Mononuclear cell (primary cell): Measurements from ENCODE around the gene MS4A4A. TPM values are rescaled to one million over a fixed set of nuclear protein-coding genes. Genes with fewer than 3 reads are reported as not detected.

Source experiments
- H3K27me3 ChIP-seq: 2 replicates; pipeline ENCODE4 v1.6.0; 2011; ENCODE audit warnings: low read length, control low read depth; ENCODE audit not compliant: insufficient read depth
- H3K4me1 ChIP-seq: 2 replicates; pipeline ENCODE4 v1.5.1; 2011; ENCODE audit warnings: mild to moderate bottlenecking, low read length, control low read depth; ENCODE audit not compliant: insufficient read depth
- H3K4me3 ChIP-seq: 2 replicates; pipeline ENCODE4 v1.5.1; 2011; ENCODE audit warnings: mild to moderate bottlenecking, low read length, moderate library complexity
- H3K9me3 ChIP-seq: 2 replicates; pipeline ENCODE4 v1.5.1; 2011; ENCODE audit warnings: low read depth, mild to moderate bottlenecking, control low read depth, low read length
- total RNA-seq: library from RNA; depleted of rRNA; stranded (reverse); fragments of >200 nt; gene quantifications from one replicate; pipeline ENCODE4 v1.2.3, GENCODE V29; 2012

Gene MS4A4A
- 3.0 TPM for total RNA-seq

DNA sequence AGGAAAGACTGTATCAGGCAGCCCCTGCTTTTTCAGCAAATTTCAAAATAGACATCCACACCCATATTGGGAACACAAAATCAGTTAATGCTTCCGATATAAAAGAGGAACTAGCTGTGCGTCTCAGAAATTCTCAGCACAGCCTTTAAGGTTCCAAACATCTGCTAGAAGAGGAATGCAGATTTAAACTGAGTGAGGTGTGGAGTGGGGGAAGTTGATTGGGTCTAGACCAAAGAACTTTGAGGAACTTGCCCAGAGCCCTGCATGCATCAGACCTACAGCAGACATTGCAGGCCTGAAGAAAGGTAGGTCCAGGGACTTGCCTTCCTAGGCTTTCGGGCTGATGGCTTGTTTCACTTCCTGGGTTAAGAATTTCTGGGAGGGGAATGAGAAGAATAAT, at the start of gene MS4A4A:
MS4A4A (plus strand) TSS at position 255 of the 400 bp plus-strand sequence; CDS start at position 265, 10 bp downstream.
- H3K9me3 ChIP-seq: no peaks in the 10 kb centered on the region
- no peak within 1 kb of the TSS for H3K4me3 ChIP-seq
- peaks cover 26% of the 10 kb centered on the region for H3K4me1 ChIP-seq
- no peaks in the 10 kb centered on the region for H3K27me3 ChIP-seq

DNA sequence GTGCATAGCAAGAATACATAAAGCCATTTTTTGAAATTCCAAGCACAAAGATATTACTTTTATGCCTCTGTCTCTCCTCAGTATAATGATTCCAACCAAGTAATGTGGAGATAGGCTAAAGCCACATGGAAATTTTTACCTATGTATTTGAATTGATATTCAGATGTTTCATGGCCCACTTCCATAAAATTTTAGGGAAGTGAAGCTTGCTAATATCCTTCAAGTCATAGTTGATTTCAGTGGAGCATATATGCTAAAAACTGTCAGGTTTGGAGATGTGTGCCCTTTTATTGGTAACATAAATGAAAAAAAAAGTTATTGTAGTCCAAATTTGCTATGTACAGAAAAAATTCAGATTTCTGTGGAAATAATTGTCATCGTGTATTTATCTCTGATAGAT, 49.8 kb upstream of the MS4A4A start:
- H3K27me3 ChIP-seq: no peaks in the 10 kb centered on the region
- no peak overlapping the region for H3K4me3 ChIP-seq
- peaks cover 21% of the 10 kb centered on the region for H3K4me1 ChIP-seq
- no peaks in the 10 kb centered on the region for H3K9me3 ChIP-seq

GRCh38 chr11:60235321-60235720, 45.1 kb upstream of the MS4A4A start:
- Histone ChIP-seq H3K4me3 (no peak overlapping the region), H3K4me1 (peaks cover 34% of the 10 kb centered on the region), H3K9me3 (no peaks in the 10 kb centered on the region), H3K27me3 (no peaks in the 10 kb centered on the region)

- H3K4me3 ChIP-seq: no peak overlapping the region
- peaks cover 50% of the 10 kb centered on the region for H3K4me1 ChIP-seq
- no peaks in the 10 kb centered on the region for H3K27me3 ChIP-seq
- no peaks in the 10 kb centered on the region for H3K9me3 ChIP-seq
Measured at GRCh38 chr11:60240662-60241061, 39.8 kb upstream of the MS4A4A start.

DNA sequence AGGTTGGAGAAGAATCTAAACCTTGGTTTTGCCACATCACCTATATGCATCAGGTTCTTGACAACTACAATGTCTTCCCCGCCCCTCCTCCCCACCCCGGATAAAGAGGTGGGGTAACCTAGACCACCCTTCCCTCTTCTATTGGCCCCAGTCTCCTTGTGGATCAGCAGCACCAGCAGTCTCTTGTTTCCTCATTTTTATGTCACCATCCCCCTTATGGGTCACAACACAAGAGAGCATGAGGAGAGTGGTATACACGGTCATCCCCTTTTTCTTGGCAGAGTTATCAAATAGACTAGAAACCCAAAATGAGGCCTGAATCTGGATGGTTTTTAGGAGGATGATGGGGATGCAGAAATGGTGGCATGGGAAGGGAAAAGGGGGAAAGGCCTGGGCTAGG, 38.7 kb upstream of the MS4A4A start:
- H3K27me3 ChIP-seq: no peaks in the 10 kb centered on the region
- H3K4me3 ChIP-seq: no peak overlapping the region
- peaks cover 46% of the 10 kb centered on the region for H3K4me1 ChIP-seq
- no peaks in the 10 kb centered on the region for H3K9me3 ChIP-seq

- Histone ChIP-seq H3K9me3 (no peaks in the 10 kb centered on the region), H3K27me3 (no peaks in the 10 kb centered on the region), H3K4me1 (peaks cover 43% of the 10 kb centered on the region), H3K4me3 (peak within 1 kb of the TSS; percentile 29)
Measured at GRCh38 chr11:60242740-60243239, 37.7 kb upstream of the MS4A4A start, which contains the start of gene MS4A4E. MS4A4E (minus strand) TSS chr11:60243137; CDS start chr11:60230055, 13,082 bp downstream.

DNA sequence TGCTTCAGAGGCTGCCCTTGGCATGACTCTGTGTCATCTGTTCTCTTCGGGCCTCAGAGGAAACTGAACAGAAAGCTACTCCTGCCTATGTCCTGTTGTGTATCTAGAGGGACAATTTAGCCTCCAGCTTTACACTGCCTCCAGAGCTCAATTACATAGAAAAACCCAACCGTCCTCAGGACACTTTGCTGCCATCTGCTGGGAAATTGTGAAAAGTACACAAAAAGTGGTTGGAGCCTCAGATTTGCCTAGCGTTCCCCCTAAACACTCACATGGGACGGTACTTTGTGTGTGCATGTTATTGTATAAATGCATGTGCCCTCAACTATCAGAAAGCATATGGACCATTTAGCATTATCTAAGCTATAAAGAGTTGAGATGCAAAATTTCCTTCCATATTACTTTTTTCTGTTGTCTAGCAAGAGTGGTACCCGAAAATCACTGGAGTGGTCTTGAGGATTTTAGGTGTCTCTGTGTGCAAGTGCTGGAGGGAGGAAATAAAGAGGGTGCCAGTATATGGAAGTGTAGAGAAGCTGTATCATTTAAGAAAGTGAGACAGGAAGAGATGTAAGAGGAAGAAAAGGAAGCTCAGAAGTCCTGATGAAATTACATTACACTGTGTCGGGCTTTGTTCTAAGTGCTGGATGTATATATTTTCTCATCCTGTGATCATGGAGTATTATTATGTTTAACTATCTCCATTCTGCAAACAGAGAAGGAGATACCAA, 28.8 kb upstream of the MS4A4A start:
- H3K4me3 ChIP-seq: no peak overlapping the region
- H3K4me1 ChIP-seq: peaks cover 34% of the 10 kb centered on the region
- H3K27me3 ChIP-seq: no peaks in the 10 kb centered on the region
- H3K9me3 ChIP-seq: peaks cover 5% of the 10 kb centered on the region

DNA sequence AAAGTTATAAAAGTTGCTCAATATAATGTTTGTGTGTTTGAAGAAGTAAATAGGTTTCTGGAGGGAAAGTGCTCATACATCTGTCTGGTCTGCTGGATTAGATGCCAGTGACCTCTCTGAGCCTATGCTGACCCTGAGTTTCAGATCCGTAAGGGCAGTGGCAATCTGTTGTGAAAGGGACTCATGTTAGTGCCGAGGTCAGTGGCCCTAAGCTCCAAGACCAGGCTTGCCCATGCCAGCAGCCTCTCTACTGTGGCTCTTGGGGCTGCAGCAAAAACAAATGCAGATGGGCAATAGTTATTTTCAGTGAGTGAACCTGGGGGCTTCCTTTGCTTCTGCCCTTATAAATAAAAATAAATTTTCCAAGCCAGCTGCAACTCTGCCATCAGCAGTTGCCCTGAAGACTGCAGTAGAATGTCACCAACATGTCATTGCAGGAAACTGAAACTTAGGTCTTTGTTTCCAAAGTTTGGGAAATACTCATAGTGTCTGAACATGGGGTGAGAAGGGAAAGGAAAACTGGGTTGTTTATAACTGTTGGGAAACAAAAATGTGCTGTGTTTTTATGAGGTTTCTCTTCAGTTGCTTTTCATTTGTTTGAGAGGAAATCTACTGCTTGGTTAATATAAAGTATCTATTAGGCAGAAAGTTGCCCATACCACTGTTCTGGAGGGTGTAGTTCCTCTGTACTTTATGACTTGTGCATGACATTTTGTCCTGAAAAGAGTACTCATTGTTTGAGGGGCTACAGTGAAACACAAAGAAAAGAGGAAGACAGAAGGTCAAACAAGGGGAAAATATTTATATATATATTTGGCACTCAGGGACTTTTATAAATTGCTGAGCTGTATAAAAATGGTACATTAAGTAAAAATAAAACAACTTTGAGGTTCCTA, 28.0 kb upstream of the MS4A4A start:
- Histone ChIP-seq H3K4me3 (no peak overlapping the region), H3K27me3 (no peaks in the 10 kb centered on the region), H3K9me3 (peaks cover 5% of the 10 kb centered on the region), H3K4me1 (peaks cover 34% of the 10 kb centered on the region)

DNA sequence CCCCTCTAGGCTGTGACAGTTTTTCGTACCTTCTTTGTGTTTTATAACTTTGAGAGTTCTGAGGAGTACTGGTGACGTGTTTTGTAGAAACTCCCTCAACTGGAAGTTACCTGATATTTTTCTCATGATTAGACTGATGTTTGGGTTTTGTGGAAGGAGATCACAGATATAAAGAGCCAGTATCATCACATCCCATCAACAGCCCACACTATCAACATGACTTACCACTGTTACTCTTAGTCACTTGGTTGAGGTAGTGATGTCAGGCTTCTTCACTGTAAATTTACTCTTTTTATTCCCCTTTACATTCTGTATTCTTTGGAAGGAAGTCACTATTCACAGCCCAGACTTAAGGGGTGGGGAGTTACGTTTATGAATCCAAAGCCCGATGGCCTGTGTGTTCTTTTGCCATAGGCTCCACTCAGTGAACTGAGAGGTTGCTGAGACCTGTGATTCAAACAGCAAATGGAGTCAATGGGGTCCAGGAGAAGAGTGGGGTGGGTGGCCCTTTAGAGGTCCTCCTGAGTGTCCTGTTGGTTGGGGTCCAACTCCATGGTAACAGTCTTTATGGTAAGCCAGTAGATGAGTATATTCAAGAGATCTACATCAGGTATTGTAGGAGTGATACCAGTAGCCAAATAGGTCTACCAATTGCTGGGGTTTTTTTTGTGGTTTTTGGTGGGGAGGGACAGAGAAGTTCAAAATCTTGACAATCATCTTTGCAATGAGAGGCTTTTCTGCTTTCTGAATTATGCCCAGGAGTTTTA, 22.3 kb upstream of the MS4A4A start:
- peaks cover 8% of the 10 kb centered on the region for H3K4me1 ChIP-seq
- no peaks in the 10 kb centered on the region for H3K27me3 ChIP-seq
- H3K4me3 ChIP-seq: no peak overlapping the region
- H3K9me3 ChIP-seq: peaks cover 5% of the 10 kb centered on the region

DNA sequence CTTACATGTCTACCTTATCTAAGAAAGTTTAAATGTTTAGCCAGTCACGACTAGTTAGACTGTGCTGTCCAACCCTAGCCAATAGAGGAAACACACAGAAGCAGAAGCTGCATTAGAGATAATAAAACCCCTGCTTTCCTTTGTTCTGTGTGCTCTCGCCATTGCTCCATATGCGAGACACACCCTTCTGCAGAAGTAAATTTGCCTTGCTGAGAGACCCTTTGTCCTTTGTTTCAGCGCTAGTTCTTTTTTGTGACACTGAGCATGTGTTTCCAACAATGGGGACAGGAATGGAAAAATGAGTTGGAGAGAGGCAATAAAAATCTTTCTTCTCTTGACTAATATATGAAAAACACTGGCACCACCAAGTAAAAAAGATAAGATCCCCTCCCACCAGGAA, 19.5 kb upstream of the MS4A4A start:
- Histone ChIP-seq H3K9me3 (no peaks in the 10 kb centered on the region), H3K27me3 (no peaks in the 10 kb centered on the region), H3K4me3 (no peak overlapping the region), H3K4me1 (peaks cover 8% of the 10 kb centered on the region)

- Histone ChIP-seq H3K9me3 (no peaks in the 10 kb centered on the region), H3K4me1 (peaks cover 8% of the 10 kb centered on the region), H3K4me3 (no peak overlapping the region), H3K27me3 (no peaks in the 10 kb centered on the region)
Measured at GRCh38 chr11:60263402-60263801, 17.1 kb upstream of the MS4A4A start.

DNA sequence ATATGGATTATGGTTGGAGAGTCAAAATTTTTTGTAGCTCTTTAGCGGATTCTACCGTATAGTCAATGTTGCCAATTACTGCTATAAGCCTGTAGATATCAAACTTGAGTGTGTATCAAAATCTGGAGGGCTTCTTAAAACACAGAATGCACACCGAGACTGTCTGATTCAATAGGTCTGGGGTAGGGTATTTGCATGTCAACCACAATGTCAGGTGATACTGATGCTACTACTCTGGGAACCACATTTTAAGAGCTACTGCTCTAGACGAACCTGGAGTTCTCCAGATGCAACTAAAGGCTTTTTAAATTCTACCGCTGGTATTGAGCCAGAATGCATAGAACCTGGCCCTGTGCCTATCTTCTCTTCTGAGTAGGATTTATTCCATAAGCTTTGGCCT, 15.8 kb upstream of the MS4A4A start:
- peaks cover 8% of the 10 kb centered on the region for H3K4me1 ChIP-seq
- H3K4me3 ChIP-seq: no peak overlapping the region
- no peaks in the 10 kb centered on the region for H3K27me3 ChIP-seq
- no peaks in the 10 kb centered on the region for H3K9me3 ChIP-seq

- Histone ChIP-seq H3K4me3 (no peak overlapping the region), H3K27me3 (no peaks in the 10 kb centered on the region), H3K9me3 (no peaks in the 10 kb centered on the region)
Measured at GRCh38 chr11:60265373-60266214, 14.9 kb upstream of the MS4A4A start.

DNA sequence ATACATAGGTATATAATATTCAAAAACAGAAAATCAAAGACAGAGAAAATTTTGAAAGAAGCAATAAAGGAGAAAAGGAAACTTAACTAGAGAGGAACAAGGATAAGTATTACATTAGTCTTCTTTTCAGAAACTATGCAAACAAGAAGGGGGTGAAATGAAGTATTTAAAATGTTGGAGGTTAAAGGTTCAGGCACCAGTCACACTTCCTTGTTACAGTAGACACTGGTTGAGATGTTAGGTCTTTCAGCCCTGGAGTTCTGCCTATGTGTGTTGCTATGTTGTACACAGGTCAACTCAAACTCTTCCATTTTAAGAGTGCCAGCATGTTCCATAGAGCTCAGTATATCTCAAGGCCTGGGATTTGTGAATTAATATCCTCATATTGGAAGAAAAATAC, 6.0 kb upstream of the MS4A4A start:
- peaks cover 7% of the 10 kb centered on the region for H3K4me1 ChIP-seq
- no peaks in the 10 kb centered on the region for H3K9me3 ChIP-seq
- H3K27me3 ChIP-seq: no peaks in the 10 kb centered on the region
- H3K4me3 ChIP-seq: no peak overlapping the region

More at GRCh38 chr11:60265373-60266214, 14.9 kb upstream of the MS4A4A start:
- H3K4me1 ChIP-seq: peaks cover 8% of the 10 kb centered on the region
